GM21723 (cell line): Measurements from ENCODE around the gene OR6T1.

ENCODE experiments used
- ATAC-seq: cut with Tn5 transposase; IDR thresholded peaks from one replicate; pipeline ENCODE4 v1.9.1; 2021; ENCODE audit warnings: mild to moderate bottlenecking, moderate library complexity; ENCODE audit not compliant: unreplicated experiment

The OR6T1 gene, protein sequence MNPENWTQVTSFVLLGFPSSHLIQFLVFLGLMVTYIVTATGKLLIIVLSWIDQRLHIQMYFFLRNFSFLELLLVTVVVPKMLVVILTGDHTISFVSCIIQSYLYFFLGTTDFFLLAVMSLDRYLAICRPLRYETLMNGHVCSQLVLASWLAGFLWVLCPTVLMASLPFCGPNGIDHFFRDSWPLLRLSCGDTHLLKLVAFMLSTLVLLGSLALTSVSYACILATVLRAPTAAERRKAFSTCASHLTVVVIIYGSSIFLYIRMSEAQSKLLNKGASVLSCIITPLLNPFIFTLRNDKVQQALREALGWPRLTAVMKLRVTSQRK

DNA sequence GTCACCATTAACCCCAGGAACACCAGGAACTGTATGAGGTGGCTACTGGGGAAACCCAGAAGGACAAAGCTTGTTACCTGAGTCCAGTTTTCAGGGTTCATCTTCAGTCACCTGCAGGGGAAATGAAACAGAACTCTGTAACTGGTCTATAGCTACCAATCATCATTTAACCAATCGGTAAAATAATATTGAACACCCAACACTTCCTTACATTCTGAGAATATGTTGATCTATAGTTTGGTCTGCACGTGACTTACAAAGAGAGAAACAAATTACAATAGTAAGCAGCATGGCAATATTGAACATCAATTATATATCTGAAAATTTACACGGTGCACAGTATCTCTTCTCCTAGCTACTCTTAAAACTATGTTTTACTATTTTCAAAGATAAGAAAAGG is at the start of gene OR6T1:
TSS of gene OR6T1 (minus strand) at position 101 of the 400 bp plus-strand sequence. CDS start at position 101, 0 bp downstream.
- no peak for ATAC-seq

DNA sequence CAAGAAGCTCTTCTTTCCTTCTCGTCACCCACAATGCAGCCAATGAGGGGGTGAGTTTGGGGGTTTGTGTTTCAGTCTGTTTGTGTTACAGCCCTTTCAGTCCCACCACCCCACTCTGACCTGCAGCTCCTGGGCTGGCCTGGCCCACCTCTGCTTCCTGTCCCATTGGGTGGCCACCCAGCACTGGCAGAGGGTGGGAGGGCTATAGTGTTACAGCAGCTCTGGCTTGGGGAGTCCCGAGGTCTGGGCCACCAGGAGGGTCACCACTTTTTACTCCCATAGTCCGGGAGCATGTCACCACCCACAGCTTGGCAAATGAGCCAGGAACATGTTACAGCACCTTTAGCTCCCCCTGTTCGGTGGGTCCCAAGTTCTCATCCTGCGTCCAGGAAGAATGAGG is 35.7 kb upstream of the OR6T1 start:
- ATAC-seq = no peak

DNA sequence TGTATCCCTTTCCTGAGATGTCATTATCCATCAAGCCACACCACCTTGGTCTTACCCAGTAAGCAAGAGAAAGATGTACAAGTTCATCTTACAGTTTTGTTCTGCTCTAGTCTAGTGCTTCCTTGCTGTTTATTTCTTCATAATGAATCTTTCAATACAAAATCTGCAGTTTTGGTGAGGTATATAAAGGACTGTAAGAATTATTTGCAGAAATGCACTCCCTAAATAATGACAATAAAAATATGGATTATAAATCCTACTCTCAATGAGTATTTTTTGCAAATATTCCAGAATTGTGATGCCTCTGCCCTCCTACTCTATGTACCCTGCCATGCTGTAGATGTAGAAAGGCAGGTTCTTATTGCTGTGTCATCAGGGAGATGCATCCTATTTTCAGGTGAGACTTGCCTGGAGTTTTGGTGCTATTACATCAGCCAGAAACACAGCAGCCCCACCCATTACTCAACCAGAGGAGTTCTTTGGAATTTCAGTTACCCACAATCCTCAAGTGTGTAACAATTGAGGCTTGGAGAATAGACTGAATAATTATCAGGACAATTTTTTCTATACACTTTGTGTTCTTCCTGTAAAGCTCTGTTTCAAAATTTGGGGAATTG is 34.2 kb upstream of the OR6T1 start, which contains the start of gene OR10S1:
TSS of gene OR10S1 (minus strand) at position 51 of the 617 bp plus-strand sequence. CDS start 117 bp downstream, outside the sequence.
- no peak for ATAC-seq

DNA sequence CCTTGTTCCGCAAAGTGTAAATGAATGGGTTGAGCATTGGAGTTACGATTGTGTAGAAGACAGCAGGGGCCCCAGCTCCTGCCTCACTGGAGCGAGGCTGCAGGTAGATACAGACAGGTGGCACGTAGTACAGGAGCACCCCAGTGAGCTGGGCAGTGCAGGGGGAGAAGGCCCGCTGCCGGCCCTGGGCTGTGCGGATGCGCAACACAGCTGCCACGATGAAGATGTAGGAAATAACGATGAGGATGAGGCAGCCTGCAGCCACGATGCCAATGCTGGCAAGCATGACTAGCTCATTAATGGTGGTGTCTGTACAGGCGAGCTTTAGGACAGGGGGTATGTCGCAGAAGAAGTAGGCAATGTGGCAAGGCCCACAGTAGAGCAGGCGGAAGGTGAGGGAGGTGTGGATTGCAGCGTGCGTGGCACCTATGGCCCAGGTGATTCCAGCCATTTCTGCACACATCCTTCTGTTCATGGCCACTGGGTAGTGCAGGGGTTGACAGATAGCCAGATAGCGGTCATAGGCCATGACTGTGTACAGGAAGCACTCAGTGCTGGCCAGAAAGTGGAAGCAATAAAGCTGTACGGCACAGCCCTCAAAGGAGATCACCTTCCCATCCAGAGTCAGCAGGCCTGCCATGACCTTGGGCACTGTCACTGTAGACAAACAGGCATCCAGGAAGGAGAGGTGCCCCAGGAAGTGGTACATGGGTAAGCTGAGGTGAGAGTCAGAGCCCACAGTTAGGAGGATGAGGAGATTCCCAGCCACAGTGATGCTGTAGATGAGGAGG is 33.3 kb upstream of the OR6T1 start:
- no peak for ATAC-seq

DNA sequence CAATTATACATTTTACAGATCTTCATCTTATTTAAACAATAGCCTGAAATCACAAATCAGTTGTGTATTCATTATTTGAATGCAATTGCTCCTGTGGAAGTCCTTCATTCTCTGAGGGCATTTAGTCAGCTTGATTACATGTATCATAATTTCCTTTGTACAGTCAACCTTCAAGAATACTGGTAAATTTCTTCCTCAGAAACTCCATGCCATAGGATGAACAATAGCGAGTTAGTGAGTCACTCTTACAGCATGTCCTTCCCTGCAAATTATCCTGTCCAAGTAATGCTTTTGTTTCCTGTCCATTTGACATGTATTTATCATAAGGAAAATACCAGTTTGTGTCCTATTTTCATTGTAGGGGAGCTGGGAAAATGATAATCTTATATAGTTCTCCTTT is 30.2 kb upstream of the OR6T1 start:
- no peak for ATAC-seq

DNA sequence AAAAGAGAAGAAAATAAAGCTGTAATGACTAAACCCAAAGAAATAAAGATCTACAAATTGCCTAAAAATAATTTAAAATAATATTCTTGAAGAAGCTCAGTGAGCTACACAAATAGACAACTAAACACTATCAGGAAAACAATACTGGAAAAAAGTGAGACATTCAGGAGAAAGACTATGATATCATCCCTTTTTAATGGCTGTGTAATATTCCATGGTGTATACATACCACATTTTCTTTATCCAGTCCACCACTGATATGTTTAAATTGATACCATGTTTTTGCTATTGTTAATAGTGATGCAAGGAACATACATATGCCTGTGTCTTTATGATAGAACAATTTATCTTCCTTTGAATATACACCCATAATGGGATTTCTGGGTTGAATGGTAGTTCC is 13.1 kb upstream of the OR6T1 start:
- no peak for ATAC-seq

DNA sequence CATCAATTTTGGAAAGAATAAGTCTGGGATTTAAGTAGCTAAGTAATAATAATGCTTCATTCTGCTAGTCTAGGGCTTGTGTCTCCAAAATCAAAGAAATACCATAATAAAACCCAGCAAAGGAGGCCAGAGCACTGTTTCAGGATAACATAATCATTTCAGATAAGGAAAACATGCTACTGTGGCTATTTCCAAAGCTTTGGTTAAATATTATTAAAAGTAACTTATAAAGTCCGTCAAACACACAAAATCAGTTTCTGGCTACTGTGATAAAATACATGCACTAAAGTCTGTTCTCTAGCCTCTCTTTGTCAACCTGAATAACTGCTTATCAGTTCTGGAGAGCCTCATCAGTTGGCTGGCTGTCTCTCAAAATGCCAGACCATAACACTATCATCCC is 1.5 kb upstream of the OR6T1 start:
- no peak for ATAC-seq

DNA sequence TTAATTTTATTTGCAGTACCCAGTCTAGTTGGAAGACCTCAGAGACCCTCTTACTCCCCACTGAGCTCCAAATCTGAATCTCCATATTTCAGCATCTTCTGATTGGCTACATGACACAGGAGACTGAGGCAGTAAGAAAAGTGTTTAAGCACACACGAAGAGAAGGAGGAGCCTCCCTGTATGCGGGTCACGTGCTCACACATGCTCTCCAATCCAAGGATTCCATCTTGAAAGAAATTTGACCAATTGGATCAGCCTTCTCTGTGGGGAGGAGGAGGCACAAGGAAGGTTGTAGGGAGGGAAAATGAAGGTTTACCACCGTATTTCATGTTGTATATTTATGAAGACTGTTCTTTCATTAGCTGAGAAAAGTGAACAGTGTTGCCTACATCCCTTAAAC is 1.2 kb downstream of the OR6T1 start:
- ATAC-seq = no peak

DNA sequence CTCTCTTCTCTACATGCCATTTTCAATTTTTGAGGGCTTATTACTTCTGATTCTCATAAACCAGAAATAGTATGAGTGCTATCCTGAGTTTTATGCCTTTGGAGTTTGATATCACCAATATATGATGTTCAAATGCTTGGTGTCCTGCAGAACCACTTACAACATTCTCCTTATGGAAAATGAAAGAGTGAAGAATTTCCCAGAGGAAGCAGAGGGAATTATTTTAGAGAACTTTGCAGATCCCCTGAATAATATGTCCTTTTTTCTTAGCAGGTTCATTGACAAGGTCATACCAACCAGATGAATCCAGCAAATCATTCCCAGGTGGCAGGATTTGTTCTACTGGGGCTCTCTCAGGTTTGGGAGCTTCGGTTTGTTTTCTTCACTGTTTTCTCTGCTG is 4.3 kb downstream of the OR6T1 start, which contains the start of gene OR4D5:
TSS of gene OR4D5 (plus strand) at position 301 of the 400 bp plus-strand sequence. CDS start at position 301, 0 bp downstream.
- ATAC-seq = no peak

DNA sequence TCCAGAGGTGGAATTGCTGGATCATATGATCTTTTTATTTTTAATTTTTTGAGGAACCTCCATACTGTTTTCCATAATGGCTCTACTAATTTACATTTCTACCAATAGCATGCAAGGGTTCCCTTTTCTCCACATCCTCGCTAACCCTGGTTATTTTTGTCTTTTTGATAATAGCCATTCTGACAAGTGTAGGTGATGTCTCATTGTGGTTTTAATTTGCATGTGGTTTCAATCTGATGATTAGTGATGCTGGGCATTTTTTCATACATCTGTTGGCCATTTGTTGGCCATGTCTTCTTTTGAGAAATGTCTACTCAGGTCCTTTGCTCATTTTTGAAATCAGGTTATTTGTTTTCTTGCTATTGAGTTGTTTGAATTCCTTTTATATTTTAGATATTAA is 19.6 kb downstream of the OR6T1 start:
- no peak for ATAC-seq

DNA sequence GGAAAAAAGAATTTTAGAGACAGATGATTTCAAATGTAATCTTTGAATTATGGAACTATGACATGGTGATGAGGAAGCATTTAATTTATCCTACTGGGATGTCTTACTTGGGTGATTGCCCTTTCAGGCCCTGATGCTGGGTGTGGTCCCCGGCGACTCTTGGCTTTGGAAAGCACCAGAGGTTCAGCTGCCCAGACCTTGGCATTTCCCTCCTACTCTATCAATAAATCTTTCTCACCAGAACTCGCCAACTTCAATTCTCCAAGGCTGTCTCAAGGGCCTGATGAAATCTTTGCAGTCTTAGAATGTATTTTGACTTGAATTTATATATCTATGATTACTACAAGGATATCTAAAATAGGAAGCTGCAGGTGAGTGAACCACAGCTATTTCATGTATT is 22.7 kb downstream of the OR6T1 start:
- no peak for ATAC-seq

DNA sequence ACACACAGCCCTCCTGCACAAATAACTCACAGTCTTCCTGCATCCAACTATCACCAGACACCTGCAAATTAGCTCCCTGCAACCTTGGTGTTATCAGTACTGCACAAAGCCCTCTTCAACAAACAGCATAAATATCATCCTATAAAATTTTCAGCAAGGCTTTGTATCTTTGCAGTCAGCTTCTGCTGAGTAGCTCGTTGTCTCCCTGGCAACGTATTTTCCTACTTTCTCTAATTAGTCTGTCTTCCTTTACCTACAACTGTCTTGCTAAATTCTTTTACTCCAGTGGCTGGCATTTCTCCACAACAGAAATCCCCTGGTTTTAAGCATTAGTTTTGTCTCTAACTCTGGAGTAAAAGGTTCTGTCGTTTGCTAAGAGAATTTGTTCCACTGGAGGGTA is 37.8 kb downstream of the OR6T1 start:
- no peak for ATAC-seq

DNA sequence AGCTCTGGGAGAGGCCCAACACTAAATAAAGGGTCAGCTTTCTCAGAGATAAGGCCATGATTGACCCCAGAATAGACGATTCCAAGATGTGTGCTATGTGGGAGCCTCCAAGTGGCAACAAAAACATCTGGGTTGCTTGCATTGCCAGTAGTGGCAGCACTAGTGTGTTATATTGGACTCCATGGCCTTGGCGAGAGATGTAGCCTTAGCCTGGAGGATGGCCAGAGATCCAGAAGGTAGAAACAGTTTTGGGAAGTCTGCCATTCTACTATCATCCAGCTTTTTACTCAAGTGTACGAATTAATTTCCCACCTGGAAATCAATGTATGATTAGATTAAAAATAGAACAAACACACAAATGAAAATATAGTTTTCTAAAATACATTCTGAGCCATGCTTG is 38.7 kb downstream of the OR6T1 start:
- ATAC-seq = no peak

DNA sequence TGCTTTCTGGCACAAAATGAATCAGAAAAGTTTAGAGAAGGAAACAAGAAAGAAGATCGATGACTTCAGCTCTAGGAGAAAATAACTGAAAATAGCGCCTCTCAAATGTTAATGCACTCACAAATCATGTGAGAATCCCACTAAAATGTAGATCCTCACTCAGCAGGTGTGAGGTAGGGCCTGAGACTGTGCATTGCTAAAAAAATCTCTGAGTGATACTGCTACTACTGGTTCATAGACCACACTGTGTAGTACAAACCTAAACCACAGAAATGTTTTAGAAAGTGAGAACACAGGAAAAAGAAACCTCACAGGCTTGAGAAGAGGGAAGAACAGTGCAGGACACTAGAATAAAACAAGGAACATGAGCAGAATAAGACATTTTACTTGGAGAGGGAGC is 39.7 kb downstream of the OR6T1 start:
- peak; percentile 92 for ATAC-seq

DNA sequence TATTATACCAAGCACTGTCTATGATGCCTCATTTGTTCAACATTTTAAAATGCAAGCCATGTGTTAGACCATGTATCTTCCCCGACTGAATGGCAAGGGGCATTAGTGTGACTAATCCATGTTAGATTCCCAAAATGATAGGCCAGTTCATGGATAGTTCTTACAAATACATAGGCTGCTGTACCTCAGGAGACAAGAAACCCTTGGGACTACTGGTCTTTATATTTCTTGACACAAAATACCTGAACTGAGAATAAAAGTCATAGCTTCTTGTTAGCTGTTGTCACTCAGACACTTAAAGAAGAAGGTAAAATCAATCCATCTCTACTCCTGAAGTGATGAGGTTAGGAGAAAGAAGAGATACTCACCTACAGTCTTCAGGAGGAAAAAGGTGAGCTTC is 41.8 kb downstream of the OR6T1 start, which contains the start of gene OR8D4:
TSS of gene OR8D4 (plus strand) at position 301 of the 400 bp plus-strand sequence. CDS start 4,265 bp downstream, outside the sequence.
- ATAC-seq = no peak

DNA sequence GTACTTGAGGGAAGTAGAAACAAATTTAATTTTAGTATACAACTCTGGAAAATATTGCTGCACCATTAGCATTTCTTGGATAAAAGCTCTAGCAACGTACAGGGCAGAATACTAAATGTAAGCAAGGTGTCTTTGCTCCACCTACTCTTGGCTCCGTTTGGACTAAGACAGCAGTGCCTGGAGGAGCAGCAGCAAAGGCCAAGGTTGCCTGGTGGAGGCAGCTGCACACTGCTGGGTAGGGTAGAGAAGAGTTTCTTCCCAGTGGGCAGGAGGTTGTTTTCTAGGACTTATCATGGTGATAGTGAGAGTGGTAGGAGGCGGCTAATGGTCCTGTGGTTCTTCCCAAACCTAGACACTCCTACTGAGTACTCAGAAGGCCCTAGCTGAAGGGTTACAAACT is 43.8 kb downstream of the OR6T1 start:
- no peak for ATAC-seq
